ENCODE results near the gene CAPN12. TPM values are rescaled to one million over a fixed set of nuclear protein-coding genes. Genes with fewer than 3 reads are reported as not detected.

Gene CAPN12
- total RNA-seq, 1 experiment from 2014 or later: 14.7 TPM

DNA sequence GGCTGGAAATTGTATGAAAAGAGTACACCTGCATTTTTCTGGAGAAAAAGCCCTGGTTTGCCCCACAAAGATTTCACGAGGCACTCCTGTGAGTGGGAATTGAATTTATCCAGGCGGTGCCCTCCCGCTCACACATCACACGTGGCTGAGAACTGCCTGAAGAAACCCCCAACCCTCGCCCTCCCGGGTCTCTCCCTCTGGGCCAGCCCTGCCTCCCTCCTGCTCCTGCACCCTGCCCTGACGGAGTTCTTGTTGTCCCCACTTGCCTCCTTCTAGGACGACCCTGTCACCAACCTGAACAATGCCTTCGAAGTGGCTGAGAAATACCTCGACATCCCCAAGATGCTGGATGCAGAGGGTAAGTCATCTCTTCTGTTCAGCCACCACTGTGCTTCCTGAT, 35.2 kb downstream of the CAPN12 start:
- CTCF ChIA-PET: no interaction called here
- H3K36me3 Mint-ChIP-seq (ENCODE audit: insufficient read depth, unreplicated experiment): peaks cover 100% of the 10 kb centered on the region
- TF ChIP-seq, protein P1, sequence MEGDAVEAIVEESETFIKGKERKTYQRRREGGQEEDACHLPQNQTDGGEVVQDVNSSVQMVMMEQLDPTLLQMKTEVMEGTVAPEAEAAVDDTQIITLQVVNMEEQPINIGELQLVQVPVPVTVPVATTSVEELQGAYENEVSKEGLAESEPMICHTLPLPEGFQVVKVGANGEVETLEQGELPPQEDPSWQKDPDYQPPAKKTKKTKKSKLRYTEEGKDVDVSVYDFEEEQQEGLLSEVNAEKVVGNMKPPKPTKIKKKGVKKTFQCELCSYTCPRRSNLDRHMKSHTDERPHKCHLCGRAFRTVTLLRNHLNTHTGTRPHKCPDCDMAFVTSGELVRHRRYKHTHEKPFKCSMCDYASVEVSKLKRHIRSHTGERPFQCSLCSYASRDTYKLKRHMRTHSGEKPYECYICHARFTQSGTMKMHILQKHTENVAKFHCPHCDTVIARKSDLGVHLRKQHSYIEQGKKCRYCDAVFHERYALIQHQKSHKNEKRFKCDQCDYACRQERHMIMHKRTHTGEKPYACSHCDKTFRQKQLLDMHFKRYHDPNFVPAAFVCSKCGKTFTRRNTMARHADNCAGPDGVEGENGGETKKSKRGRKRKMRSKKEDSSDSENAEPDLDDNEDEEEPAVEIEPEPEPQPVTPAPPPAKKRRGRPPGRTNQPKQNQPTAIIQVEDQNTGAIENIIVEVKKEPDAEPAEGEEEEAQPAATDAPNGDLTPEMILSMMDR (IDR thresholded peaks at IDR 0.05; ENCODE audit: unreplicated experiment): no peak
- H3K27ac Mint-ChIP-seq (ENCODE audit: unreplicated experiment): peak overlapping the region; percentile 43
- no TSS peak for BruUV-seq (replicated peaks)
- intact Hi-C loops (cut with micrococcal nuclease; ENCODE audit: unreplicated experiment): no loop called here
- no peak for DNase-seq
- no peak overlapping the region for H3K4me3 Mint-ChIP-seq (ENCODE audit: low read depth, unreplicated experiment)
- no peaks in the 10 kb centered on the region for H3K27me3 Mint-ChIP-seq (ENCODE audit: unreplicated experiment)
- peaks cover 52% of the 10 kb centered on the region for H3K4me1 Mint-ChIP-seq (ENCODE audit: low read depth, unreplicated experiment)
- H3K9me3 Mint-ChIP-seq (ENCODE audit: low read depth, unreplicated experiment): no peaks in the 10 kb centered on the region

DNA sequence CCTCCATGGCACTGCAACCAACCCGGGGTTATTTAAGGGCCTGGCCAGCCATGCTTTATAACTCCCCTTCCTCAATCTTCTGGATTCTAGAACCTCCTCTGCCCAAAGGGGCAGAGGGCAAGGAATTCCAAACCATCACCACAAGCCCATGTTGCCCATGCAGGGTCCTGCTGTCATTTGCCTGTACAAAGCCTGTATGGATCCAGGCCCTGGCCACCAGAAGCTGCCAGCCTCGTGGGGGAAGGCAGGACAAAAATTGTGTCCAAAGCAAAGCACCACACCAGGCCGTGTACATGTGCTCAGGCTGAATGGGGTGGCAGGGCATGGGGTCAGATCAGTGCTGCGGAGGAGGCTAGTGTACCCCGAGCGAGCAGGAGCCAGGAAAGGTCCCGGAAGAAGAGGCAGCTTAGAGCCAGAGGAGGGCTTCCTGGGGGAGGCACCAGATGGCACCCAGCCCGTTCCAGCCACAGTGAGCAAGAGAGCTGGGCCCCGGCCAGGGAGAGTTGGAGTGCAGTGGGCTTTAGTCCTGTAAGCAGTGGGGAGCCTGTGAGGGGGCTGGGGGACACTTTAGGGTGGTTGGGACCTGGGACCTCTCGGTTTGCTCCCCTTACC, 35.8 kb downstream of the CAPN12 start:
- peaks cover 52% of the 10 kb centered on the region for H3K4me1 Mint-ChIP-seq (ENCODE audit: low read depth, unreplicated experiment)
- CTCF ChIA-PET: no interaction called here
- intact Hi-C loops (cut with micrococcal nuclease; ENCODE audit: unreplicated experiment): no loop called here

DNA sequence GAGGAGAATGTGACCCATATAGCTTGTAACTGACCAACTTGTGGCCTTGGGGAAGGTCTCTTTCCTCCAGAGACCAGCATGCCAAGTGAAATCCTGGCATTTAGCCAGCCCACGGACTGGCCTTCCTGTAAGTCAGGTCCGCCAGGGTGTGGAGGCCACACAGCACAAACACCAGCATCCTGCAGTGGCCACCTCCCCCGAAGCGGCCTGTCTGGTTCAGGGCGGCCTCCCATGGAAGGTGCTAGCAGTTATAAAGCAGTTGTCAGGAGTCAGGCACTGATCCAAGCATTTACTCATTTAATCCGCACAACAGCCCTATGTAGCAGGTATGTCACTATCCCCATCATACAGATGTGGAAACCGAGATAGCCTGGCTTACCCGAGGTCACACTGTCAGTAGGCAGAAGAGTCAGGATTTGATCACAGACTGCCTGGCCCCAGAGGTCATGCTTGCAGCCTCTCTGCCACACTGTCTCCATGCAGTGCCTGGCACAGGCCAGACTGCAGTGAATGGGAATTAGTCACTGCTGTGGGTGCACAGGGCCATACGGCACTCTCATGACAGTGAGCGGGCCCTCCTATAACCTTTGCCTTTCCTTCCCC, 36.7 kb downstream of the CAPN12 start:
- Mint-ChIP-seq H3K27ac (ENCODE audit: unreplicated experiment) (peak overlapping the region; percentile 86), H3K4me1 (ENCODE audit: low read depth, unreplicated experiment) (peaks cover 50% of the 10 kb centered on the region)
- intact Hi-C loops (cut with micrococcal nuclease; ENCODE audit: unreplicated experiment): no loop called here

More for the DNA sequence above, 35.8 kb downstream of the CAPN12 start:
- Mint-ChIP-seq H3K27ac (ENCODE audit: unreplicated experiment) (peak overlapping the region; percentile 86), H3K36me3 (ENCODE audit: insufficient read depth, unreplicated experiment) (peaks cover 100% of the 10 kb centered on the region), H3K27me3 (ENCODE audit: unreplicated experiment) (no peaks in the 10 kb centered on the region), H3K4me3 (ENCODE audit: low read depth, unreplicated experiment) (no peak overlapping the region), H3K9me3 (ENCODE audit: low read depth, unreplicated experiment) (no peaks in the 10 kb centered on the region)
- DNase-seq: no peak
- no TSS peak for BruUV-seq (replicated peaks)
- TF ChIP-seq, protein P1 (IDR thresholded peaks at IDR 0.05; ENCODE audit: unreplicated experiment): no peak

DNA sequence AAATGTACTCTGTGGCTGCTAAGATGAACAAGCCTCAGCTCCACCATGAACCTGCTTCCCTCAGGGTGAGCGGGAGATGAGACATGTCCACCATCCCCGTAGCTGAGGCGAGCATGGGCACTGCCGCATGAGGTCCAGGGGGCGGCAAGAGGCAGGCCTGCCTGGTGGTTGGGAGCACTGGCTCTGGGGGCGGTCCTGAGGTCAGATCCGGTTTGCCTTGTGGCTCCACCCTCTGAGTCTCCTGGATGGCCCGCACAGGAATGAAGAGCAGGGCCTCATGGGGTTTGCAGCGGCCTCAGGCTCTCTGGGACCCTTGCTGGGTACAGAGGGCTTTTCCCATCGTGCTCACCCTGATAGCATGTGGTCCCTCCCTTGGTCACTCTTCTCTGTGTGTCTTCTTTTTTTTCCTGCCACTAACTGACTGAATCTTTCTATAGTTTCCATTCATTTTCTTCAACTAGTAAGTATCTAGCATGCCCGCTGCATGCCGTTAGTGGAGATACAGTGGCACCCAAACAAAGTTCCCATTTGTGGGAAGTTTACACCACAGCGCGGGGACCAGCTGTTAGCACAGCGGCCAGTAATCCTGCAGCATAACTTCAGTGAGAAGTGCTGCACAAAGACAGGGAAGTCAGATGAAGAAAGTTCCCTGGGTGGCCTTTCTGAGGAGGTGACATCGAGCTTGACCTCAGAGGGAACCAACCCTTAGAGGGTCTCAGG, 37.3 kb downstream of the CAPN12 start:
- peaks cover 100% of the 10 kb centered on the region for H3K36me3 Mint-ChIP-seq (ENCODE audit: insufficient read depth, unreplicated experiment)
- DNase-seq: peak; percentile 34
- no peaks in the 10 kb centered on the region for H3K27me3 Mint-ChIP-seq (ENCODE audit: unreplicated experiment)
- H3K27ac Mint-ChIP-seq (ENCODE audit: unreplicated experiment): peak overlapping the region; percentile 86
- no TSS peak for BruUV-seq (replicated peaks)
- intact Hi-C loops (cut with micrococcal nuclease; ENCODE audit: unreplicated experiment): no loop called here
- TF ChIP-seq, protein P1 (IDR thresholded peaks at IDR 0.05; ENCODE audit: unreplicated experiment): no peak
- H3K9me3 Mint-ChIP-seq (ENCODE audit: low read depth, unreplicated experiment): no peaks in the 10 kb centered on the region
- CTCF ChIA-PET: interaction anchor here (0.8 kb wide), 1 partner anchor 73 kb away, joined by 3 read pairs; no protein-coding TSS in a partner anchor
- H3K4me3 Mint-ChIP-seq (ENCODE audit: low read depth, unreplicated experiment): peak overlapping the region; percentile 25
- H3K4me1 Mint-ChIP-seq (ENCODE audit: low read depth, unreplicated experiment): peaks cover 50% of the 10 kb centered on the region

More for the DNA sequence above, 36.7 kb downstream of the CAPN12 start:
- CTCF ChIA-PET: interaction anchor here (0.8 kb wide), 1 partner anchor 74 kb away, joined by 3 read pairs; no protein-coding TSS in a partner anchor
- H3K27me3 Mint-ChIP-seq (ENCODE audit: unreplicated experiment): no peaks in the 10 kb centered on the region
- H3K36me3 Mint-ChIP-seq (ENCODE audit: insufficient read depth, unreplicated experiment): peaks cover 100% of the 10 kb centered on the region
- no peaks in the 10 kb centered on the region for H3K9me3 Mint-ChIP-seq (ENCODE audit: low read depth, unreplicated experiment)
- peak overlapping the region; percentile 25 for H3K4me3 Mint-ChIP-seq (ENCODE audit: low read depth, unreplicated experiment)
- TF ChIP-seq, protein P1 (IDR thresholded peaks at IDR 0.05; ENCODE audit: unreplicated experiment): no peak
- BruUV-seq (replicated peaks): no TSS peak
- DNase-seq: peak; percentile 89
